Limb (tissue), 2 donors: ENCODE data around the gene MAGI1.
A peak's percentile ranks its signal among the peaks of the same experiment; 100 is the strongest.

ENCODE experiments used
- DNase-seq, 2 donors: peaks; one replicate each; pipeline ENCODE4 v3.0.0-alpha.2; 2016; ENCODE audit errors: extremely low spot score in 2 of 2

MAGI1 gene

GRCh38 chr3:65843732-65844131 is 195.0 kb downstream of the MAGI1 start:
- DNase-seq, result no peak

GRCh38 chr3:65837604-65838003 is 201.1 kb downstream of the MAGI1 start:
- no peak for DNase-seq

GRCh38 chr3:65836047-65836446 is 202.7 kb downstream of the MAGI1 start:
- DNase-seq, result no peak

GRCh38 chr3:65833761-65834505 is 204.8 kb downstream of the MAGI1 start:
- no peak for DNase-seq

- DNase-seq, result no peak
Observed at GRCh38 chr3:65831733-65832425, 206.8 kb downstream of the MAGI1 start.

GRCh38 chr3:65830948-65831732 is 207.6 kb downstream of the MAGI1 start:
- DNase-seq, result no peak

- no peak for DNase-seq
Observed at GRCh38 chr3:65829228-65829627, 209.5 kb downstream of the MAGI1 start.

GRCh38 chr3:65828706-65829105 is 210.0 kb downstream of the MAGI1 start:
- no peak for DNase-seq

GRCh38 chr3:65827076-65827475 is 211.6 kb downstream of the MAGI1 start:
- DNase-seq, result no peak

- DNase-seq, result no peak
Observed at GRCh38 chr3:65824166-65824565, 214.6 kb downstream of the MAGI1 start.

GRCh38 chr3:65820600-65820999 is 218.1 kb downstream of the MAGI1 start:
- DNase-seq, result no peak

GRCh38 chr3:65819896-65820295 is 218.8 kb downstream of the MAGI1 start:
- DNase-seq, result no peak

GRCh38 chr3:65817553-65818126 is 221.1 kb downstream of the MAGI1 start:
- DNase-seq, result no peak

GRCh38 chr3:65816208-65816607 is 222.5 kb downstream of the MAGI1 start:
- no peak for DNase-seq

GRCh38 chr3:65814845-65815578 is 223.7 kb downstream of the MAGI1 start:
- no peak for DNase-seq

GRCh38 chr3:65811892-65812291 is 226.8 kb downstream of the MAGI1 start:
- no peak for DNase-seq

GRCh38 chr3:65811086-65811761 is 227.5 kb downstream of the MAGI1 start:
- peak; percentile 69 to 71 for DNase-seq

- no peak for DNase-seq
Observed at GRCh38 chr3:65810302-65810701, 228.4 kb downstream of the MAGI1 start.

GRCh38 chr3:65809641-65810150 is 229.0 kb downstream of the MAGI1 start:
- DNase-seq, result no peak

- DNase-seq, result no peak
Observed at GRCh38 chr3:65808824-65809223, 229.9 kb downstream of the MAGI1 start.
